Fibroblast of peridontal ligament (primary cell): ENCODE results near the gene APAF1.

Experiments used
- DNase-seq: peaks from one replicate; pipeline ENCODE4 v3.0.0-alpha.2; 2010; ENCODE audit errors: extremely low read depth

The APAF1 gene

DNA sequence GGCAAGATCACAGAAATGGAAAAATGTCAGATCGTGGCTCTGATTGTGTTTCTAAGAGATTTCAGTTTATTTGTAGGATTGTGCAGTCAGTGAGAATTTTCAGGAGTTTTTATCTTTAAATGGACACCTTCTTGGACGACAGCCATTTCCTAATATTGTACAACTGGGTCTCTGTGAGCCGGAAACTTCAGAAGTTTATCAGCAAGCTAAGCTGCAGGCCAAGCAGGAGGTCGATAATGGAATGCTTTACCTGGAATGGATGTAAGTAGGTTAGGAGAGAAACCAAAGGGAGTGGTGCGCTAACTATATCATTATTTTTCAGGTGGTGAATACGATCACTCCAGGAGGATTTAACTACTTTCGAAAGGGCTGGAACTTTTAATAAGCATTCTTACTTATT is 26.4 kb downstream of the APAF1 start:
- no peak for DNase-seq

GRCh38 chr12:98674841-98675240 is 29.8 kb downstream of the APAF1 start:
- DNase-seq, result no peak

GRCh38 chr12:98678236-98678945 is 33.3 kb downstream of the APAF1 start:
- no peak for DNase-seq

- no peak for DNase-seq
Measured at GRCh38 chr12:98678946-98679610, 34.0 kb downstream of the APAF1 start.

DNA sequence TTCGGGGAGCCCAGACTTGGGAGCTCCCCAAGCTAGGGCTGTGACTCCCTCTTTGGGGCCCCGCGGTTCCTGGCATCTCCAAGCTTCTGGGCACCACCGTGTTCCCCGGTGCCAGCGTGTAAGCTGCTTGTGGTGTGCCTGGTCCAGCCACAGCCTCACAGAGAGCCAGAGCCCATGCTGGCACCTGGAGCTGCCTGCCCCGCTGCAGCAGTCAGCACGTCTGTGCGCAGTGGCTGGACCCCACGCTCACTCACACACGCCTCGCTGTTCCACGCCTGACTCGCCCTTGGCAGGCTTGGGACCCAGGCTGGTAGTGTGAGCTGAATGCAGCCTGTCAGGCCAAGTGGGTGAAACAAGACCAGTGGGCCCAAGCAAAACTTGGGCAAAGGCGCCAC is 34.5 kb downstream of the APAF1 start:
- no peak for DNase-seq

GRCh38 chr12:98684199-98684598 is 39.1 kb downstream of the APAF1 start:
- no peak for DNase-seq

GRCh38 chr12:98686603-98687002 is 41.5 kb downstream of the APAF1 start:
- peak; percentile 32 for DNase-seq

DNA sequence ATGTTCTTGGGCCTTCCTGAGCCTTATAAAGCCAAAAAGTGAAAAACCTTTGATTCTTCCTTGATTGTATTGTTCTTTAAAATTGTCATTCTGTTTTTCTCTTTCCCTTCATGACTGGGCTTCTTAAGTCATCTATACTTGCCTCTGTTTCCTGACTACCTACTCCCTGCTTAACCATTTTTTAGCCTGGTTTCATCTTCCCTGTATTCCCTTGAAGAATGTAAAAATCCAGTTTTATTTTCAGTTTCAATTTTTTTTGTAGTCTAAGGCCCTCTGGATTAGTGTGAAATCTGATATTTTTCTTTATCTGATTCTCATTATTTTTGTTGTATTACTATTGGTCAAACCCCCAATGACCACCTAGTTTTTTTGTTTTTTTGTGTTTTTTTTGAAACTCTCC is 46.3 kb downstream of the APAF1 start:
- no peak for DNase-seq

DNA sequence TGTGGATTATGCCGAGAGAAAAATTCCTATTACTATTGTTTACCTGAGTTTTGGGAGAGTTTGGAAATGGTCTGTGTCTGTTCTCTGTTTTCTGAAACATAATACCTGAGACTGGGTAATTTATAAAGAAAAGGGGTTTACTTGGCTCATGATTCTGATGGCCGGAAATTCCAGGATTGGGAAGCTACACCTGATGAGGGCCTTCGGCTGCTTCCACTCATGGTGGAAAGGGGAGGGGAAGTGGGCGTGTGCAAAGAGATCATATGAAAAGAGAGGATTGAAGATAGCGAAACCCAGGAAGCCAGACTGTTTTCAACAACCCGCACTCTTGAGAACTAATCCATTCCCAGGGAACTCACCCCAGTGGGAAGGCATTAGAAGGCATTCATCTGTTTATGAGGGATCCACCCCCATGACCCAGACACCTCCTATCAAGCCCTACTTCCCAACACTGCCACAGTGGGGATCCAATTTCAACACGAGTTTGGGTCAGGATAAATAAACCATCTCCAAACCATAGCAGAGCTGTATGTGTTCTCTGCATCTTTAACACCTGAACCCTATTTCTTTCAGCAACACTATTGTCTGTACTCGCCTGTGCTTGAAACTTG is 51.1 kb downstream of the APAF1 start:
- DNase-seq, result no peak

GRCh38 chr12:98697209-98697608 is 52.1 kb downstream of the APAF1 start:
- no peak for DNase-seq

- peak; percentile 71 for DNase-seq
Measured at GRCh38 chr12:98698603-98699463, 53.7 kb downstream of the APAF1 start.

DNA sequence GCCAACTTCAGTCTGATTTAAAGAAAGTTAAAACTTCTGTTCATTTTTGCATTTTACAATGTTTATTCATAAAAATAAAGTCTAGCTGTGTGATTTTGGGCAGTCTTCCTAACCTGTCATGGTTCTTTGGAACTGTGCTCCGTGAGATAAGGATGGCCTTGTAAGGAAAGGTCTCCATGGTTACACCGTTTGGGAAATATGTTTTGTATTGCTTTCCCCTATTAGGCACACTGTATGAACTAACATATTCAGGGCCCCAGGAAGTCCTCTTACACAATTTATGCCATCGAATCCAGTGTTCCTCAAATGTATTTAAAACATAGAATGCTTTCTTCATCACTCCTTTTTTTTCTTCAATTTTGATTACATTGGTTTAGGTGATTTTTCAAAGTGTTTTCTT is 54.5 kb downstream of the APAF1 start:
- DNase-seq, result no peak

- DNase-seq, result peak; percentile 49
Measured at GRCh38 chr12:98701166-98701565, 56.1 kb downstream of the APAF1 start.

GRCh38 chr12:98709022-98709421 is 63.9 kb downstream of the APAF1 start:
- DNase-seq, result no peak

DNA sequence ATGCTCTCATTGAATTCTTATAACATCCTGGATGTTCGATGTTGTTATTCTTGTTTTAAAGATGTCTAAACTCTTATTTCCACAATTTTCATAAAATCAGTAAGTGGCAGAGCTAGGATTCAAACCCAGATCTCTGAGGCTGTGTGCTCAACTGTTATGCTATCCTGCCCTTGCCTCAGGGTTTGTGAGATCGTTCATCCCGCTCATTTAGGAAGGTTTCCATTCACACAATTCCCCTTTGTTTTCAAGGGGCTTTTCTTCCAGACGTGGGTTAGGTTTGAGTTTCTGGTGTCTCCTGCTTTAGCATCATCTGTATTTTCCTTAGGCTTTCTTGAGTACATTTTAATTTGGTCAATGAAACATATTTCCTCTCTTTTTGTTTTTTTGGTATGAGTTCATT is 69.3 kb downstream of the APAF1 start:
- no peak for DNase-seq

DNA sequence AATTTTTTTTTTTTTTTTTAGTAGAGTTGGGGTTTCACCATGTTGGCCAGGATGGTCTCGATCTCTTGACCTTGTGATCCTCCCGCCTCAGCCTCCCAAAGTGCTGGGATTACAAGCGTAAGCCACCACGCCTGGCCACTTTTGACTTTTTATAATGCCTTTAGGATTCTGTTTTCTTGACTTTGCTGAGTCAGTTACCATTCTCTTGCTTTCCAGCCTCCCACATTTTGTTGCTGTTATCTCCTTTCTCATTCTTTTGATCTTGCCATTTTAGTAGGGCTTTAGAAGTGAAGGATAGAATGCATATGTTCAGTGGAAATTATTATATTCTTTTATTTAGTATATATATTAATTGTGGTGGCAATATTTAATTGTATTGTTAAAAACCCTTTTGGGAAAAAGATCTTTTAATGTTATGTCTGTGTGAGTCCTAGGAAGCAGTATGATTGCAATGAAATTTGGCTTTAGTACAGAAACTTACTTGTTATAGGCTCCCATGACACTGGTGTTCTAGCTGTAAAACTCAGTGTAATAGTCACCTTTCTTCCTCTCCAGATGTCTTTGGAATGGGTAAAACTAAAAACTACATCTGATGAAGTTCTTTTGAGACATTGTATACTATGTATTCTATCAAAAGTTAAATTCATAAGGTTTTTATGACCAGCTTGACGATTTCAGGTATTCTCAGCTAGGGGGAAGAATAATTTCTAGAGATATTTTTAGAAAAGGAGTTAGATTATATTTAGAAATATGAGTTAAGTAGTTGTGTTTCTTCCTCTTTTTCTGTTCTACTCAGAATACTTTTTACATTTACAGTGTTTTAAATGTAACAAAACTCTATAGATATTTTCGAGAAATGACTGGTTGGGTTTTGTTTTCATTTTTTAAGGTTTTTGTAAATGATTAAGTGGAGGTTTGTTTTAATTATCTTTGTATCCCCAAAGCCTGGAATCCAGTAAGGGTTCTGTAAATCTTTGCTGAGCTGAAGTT is 74.7 kb downstream of the APAF1 start:
- no peak for DNase-seq

- DNase-seq, result no peak
Measured at GRCh38 chr12:98721204-98721702, 76.2 kb downstream of the APAF1 start.

DNA sequence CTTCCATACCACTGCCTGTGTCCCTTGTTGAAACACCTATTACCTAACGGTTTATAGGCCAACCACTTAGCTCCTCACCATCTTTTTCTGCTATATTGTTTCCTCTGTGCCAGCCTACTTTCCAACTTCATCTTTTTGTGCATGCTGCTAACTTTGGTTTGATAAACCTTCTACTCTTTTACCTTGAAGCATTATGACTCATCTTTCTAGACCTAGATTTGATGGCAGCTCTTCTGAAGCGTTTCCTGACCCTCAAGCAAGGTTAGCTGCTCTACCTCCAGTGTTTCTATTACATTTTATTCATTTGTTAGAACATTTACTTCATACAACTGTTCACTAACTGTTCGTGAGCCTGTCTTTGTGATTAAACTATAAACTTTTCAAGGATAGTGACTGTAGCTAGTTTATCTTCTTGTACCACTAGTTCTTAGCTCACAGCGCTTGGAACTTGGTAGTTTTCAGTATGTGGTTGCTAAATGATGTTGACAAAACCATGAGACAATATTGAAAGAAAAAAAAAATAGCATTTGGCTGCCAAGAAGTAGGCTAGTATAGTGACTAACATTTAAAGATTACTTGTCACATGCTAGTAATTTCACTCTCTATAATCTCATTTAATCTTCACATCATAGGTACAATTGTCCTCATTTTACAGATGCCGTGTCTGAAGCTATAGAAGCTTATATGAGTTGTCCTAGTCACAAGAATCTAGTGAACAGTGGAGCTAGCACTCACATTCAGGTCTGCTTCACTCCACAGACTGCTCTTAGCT is 79.5 kb downstream of the APAF1 start:
- peak; percentile 25 for DNase-seq

DNA sequence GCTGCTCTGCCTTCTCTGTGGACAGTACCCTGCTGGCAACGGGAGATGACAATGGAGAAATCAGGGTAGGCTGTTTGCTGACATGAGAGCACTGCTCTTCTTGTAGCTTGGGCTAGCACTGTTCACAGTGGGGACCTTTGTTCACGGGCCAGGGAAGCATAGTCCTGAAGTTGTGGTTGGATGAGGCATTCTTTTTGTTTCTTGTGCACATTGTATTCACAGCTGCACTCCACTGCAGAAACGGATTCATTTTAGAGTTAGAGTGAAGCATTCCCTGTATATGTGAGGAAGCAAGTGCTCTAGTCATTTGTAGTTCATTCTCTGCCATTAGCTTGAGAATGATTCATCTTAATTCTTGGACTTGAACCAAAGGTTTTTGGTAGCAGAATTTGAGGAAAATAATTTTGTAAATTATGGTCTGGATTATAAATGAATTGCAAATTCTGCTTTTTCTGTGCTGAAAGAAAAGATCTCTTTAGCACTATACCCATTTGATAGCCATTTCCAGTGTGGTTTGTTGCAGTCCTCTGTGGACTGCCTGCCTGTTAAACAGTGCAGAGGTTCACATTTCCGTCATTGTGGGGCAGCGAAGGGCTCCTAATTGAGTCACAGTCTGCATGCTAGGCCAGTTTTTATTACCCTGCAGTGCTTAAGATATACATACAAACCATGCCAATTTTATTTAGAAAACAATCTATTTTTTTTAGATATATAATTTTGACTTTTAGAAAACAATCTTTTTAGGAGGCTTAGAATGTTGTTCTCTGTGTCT is 80.6 kb downstream of the APAF1 start:
- peak; percentile 71 for DNase-seq
